IPS DF 19.7 (cell line): ENCODE measurements around the gene MMP20.

Experiments
- DNase-seq: peaks from one replicate; pipeline ENCODE4 v3.0.0-alpha.2; 2013; ENCODE audit warnings: low read depth, low spot score

Gene MMP20

GRCh38 chr11:102592634-102593581, 32.2 kb downstream of the MMP20 start:
- DNase-seq = no peak

DNA sequence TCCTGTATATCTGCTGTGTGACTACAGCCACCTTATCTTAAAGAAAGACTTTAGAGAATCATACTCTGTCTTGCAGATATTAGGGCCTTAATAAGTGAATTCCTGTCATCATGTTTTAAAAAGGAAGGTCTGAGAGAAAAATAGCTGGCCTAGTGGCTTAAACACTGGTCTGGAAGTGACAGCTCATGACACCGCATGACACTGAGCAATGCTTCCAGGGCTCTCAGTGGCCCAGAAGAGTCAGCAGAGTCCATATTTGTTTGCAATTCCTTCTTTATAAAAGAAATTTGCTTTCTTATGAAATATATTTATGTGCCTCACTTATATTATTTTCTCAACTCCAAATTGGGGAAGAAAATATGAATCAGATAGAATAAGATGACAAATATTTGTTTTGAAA, 33.0 kb downstream of the MMP20 start:
- no peak for DNase-seq

DNA sequence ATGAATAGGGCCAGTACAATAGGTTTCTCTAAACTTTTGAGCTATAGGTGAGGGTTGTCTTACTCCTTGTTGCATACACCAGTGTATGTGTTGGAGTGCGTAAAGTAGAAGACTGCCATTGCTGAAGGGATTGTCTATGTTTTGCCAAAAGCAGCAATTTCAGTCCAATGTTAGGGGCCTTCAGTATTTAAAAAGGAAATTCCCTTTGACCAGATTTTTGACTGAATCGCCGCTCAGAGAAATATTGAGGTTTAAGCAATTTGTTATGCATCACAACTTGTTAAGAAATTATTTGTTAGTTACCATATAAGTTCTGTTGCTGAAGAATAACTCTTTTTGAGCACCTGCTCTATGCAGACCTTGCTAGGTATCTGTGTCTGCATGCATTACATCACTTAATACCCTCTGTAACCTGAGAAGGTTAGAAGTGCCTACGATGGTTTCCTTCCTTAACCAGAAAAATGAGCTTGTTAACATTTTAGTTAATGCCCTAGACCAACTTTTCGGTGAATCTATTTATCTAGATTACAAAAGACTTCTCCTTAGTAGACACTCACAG, 33.9 kb downstream of the MMP20 start:
- DNase-seq = no peak

DNA sequence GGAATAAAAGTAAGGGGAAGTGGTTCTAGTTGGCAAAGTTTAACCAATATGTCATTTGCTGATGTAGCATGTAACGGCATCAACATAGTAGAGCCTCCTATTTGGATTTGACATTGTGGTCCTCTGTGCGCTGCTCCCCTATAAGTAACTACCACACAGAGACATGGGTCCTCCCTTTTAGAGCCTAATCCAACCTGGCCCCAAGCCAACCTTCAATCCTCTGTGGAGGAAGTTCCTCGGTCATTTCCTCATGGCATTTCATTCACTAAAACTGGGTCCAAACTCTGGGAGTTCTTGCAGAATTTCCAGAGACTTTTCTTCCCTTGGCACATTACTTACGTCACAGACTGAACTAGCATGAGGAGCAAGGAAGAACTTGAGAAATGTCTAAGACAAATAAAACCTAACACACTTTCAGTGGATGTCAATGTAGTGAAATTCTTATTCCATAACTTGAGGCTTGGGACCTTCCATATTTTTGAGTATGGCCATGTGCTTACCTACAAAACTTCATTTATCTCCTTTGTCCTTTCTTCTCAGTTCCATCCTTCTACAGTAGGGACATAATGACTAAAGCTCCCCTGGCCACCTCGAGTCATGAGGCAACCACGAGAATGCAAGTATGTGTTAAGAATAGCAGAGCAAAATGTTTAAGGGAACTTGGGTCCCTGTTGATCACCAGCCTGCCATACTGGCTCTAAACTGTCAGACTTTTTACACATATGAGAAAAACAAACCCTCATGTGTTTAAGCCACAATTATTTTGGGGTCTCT, 34.7 kb downstream of the MMP20 start:
- DNase-seq = no peak

- DNase-seq = no peak
These were observed 36.1 kb downstream of the MMP20 start for GRCh38 chr11:102589047-102589459.

DNA sequence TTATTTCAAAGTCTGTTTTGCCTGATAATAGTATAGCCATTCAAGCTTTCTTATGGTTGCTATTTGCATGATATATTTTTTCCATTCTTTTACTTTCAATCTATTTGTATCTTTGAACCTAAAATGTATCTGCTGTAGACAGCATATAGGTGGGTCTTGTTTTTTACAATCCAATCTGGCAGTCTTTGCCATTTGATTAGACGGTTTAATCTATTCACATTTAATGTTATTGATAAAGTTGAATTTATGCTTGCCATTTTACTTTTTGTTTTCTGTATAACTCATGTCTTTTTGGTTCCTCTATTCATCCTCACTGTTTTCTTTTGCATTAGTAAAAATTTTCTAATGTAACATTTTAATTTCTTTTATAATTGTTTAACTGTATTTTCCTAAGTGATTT, 37.4 kb downstream of the MMP20 start:
- no peak for DNase-seq

DNA sequence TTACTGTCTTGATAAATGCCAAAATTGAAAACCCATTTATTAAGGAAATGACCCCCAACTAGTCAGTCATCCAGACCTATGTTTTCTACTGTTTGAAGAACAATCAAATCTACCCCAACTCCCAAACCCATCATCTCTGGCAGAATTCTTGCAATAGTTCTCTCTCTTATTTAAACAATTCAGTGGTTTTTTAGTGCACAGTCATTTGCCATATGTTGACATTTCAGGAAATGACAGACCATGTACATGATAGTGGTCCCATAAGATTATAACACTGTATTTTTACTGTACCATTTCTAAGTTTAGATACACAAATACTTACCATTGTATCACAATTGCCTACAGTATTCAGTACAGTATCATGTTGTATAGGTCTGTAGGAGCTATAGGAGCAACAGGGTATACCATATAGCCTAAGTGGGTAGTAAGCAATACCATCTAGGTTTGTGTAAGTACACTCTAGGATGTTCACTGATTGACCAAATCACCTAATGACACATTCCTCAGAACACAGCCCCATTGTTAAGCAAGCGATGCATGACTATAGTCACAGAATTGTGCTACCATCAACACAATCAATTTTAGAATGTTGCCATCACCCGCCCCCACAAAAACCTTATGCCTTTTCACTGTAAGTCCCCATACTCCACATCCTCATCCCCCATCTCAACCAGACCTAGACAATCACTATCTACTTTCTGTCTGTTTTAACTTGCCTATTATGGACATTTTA, 41.8 kb downstream of the MMP20 start:
- DNase-seq = no peak

- DNase-seq = no peak
These were observed 43.0 kb downstream of the MMP20 start for GRCh38 chr11:102582140-102582539.

- DNase-seq = no peak
These were observed 44.1 kb downstream of the MMP20 start for GRCh38 chr11:102581066-102581465.

- DNase-seq = no peak
These were observed 44.8 kb downstream of the MMP20 start for GRCh38 chr11:102580185-102580951.

DNA sequence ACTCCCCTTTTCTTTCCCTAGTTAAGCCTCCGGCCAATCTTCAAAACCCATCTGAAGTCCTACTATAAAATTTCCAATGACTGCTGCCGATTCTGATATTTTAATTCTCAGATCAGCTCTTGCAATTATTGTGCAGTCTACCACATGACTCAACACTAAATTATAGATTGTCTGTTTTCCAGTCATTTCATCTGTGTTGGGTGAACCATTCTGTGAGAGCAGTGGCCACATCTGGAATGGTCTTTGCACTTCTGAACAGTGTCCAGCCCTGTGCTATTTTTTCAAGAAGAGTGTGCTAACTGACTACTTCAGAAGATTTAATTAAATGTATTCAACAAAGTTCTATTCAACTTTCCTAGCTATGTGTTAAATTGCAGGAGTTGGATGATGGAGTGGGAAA, 47.4 kb downstream of the MMP20 start:
- DNase-seq = no peak

GRCh38 chr11:102577182-102577581, 48.0 kb downstream of the MMP20 start:
- no peak for DNase-seq

DNA sequence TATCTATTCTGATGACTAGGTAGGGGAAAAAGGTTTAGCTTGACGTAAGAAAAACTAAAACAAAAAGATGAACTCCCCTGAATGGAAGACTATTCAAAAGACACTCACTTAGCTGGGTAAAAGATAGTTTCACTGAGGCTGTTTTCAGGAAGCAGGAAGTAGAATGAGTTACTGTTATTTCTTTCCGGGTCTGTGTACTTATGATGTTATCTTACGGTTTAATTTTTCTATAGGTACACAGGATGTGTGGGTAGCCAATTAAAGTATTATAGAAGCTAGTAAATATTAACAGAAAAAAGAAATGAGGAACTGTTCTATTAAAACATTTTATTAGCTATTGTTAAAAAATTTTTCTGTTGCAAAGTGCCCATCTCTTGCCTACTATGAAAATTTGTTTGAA, 48.8 kb downstream of the MMP20 start:
- no peak for DNase-seq

DNA sequence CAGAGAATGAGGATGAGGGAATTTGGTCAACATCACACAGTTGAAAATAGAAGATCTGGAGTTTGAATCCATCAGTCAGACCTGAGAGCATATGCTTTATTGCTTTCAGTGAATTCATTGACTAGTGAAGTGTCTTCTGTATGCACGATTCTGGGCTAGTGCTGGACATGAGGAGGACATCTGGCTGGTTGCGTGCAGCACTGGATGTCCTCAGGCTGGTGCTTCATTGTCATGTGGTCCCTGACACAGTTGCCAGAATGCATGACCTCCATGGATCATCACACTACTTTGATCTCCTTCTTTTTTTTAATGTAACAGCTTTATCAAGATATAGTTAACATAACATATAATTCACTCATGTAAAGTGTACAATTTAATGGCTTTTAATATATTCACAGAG, 50.1 kb downstream of the MMP20 start:
- no peak for DNase-seq

DNA sequence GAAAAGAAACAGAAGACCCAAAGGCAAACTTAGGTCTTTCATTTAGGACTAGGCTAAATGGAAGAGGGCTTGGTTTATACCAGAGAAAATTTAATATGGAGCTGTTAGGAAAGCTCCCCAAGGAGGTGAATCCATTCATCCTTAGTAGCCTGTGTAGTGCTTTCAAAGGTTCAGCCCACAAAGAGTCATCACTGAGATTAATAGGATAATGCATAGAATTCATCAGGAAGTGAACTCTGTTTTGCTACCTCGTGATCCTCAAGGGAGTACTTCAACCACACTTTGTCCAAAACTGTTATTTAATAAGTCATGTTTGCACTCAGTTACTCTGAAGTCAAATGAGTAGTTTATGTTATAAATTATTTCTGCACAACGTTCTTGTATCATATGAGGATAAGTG, 51.3 kb downstream of the MMP20 start:
- no peak for DNase-seq

DNA sequence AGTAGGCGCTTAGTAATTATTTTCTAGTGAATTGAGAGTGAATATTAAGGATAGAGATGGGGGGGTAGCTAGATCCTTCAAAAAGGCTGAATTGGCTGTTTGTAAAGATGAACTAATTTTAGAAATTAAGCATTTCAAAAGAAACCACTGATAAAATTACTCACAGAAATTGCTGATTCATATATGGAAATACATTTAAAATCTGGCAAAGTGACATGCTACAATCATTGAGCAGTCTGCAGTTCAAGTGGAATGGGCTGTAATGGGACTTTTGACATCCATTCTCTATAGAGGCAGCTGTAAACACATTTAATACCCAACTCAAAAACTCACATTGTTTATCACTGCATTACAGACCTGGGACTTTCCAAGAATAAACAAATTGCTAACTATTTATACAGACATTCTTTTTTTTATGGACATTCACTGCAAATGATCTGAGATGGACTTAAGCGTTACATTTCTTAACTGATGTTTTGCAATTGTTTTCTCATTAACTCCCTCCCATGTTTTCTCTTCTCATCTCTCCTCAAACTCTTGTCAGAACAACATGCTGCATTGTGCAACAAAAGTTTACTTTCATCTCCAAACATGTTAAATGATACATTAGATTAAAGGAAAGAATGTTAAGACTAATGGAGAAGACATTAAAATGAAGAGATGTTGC, 52.4 kb downstream of the MMP20 start:
- no peak for DNase-seq

DNA sequence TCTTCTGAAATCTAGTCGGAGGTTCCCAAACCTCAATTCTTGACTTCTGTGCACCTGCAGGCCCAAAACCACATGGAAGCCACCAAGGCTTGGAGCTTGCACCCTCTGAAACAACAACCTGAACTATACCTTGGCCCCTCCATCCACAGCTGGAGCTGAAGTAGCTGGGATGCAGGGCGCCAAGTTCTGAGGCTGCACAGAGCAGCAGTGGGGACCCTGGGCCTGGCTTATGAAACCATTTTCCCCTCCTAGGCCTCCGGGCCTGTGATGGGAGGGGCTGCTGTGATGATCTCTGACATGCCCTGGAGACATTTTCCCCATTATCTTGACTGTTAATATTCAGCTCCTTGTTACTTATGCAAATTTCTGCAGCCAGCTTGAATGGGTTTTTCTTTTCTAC, 56.3 kb downstream of the MMP20 start:
- DNase-seq = no peak

- DNase-seq = no peak
These were observed 59.0 kb downstream of the MMP20 start for GRCh38 chr11:102566112-102566511.

DNA sequence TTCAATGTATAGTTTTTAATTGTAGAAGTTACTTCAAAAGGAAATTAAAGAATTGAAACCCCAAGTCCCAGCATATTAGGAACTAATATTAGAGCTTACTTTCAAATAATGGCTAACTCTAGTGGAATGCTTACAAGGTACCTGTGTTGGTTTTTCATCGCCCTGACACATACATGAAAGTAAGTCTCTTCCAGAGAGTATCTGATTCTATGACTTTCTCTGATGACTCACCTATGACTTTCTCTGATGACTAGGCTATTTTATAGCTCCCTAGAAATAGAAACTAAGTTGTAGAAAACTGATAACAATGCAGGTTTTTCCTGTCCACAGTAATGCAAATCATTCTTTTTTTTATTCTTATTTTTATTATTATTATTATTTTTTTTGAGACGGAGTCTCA, 61.0 kb downstream of the MMP20 start:
- DNase-seq = no peak

DNA sequence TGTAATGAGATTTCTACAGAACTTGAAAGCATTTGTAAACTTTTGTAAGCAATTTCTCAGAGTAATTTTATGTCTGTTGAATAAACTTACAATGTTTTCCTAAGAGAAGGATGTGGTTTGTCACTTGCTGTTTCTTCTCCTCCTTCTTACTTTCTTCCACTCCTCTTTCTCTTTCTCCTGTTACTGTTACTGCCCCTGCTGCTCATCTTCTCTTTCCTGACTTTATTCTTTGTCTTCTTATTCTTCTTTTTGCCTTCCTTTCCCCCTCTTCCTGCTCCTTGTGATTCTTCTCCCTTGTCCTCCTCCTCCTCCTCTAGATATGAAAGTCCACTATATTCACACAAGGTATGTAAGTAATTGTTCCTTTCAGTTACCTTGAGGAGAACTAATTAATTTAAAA, 63.5 kb downstream of the MMP20 start:
- DNase-seq = no peak
